ENCODE results near the gene WIPF3. TPM values are rescaled to one million over a fixed set of nuclear protein-coding genes. Genes with fewer than 3 reads are reported as not detected.
A peak's percentile ranks its signal among the peaks of the same experiment; 100 is the strongest.

The WIPF3 gene
- total and polyA plus RNA-seq, 12 donors: 1.1 to 15.4 (median 6.9) TPM

DNA sequence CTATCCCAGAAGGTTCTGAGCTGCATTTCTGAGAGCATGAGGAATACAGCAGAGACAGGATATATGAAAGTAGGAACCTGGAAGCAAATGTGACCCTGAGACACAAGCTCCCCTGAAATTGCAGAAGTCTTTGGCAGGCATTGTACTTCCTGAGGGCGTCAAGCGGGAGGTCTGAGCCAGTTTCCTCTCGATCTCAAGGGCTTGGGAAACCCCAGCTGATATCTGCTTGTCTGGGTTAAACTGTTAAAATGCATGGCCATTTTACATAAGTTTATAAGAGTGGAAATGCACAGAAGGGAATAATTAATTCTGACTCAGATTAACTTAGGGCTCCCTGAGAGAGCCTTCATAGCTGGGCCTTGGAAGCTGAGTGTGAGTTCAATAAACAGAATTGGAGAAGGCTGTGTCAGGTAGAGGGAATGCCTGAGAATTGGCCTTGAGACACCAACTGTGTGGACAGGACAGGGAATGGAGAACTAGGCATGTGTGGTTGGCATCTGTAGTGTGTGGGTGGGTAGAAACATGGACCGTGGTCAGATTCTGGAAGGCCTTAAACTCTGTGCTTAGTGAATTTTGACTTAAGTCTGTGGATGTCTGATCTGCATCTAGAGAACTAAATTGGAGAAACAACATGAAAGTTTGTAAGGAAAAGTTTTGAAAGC is 53.3 kb downstream of the WIPF3 start:
- H3K4me3 ChIP-seq: no peak overlapping the region
- H3K27me3 ChIP-seq: no peaks in the 10 kb centered on the region
- H3K36me3 ChIP-seq: no peaks in the 10 kb centered on the region
- intact Hi-C loops (cut with DNase I): no loop called here
- ATAC-seq: peak; percentile 24 to 61 (median 51)
- TF ChIP-seq, protein P1, sequence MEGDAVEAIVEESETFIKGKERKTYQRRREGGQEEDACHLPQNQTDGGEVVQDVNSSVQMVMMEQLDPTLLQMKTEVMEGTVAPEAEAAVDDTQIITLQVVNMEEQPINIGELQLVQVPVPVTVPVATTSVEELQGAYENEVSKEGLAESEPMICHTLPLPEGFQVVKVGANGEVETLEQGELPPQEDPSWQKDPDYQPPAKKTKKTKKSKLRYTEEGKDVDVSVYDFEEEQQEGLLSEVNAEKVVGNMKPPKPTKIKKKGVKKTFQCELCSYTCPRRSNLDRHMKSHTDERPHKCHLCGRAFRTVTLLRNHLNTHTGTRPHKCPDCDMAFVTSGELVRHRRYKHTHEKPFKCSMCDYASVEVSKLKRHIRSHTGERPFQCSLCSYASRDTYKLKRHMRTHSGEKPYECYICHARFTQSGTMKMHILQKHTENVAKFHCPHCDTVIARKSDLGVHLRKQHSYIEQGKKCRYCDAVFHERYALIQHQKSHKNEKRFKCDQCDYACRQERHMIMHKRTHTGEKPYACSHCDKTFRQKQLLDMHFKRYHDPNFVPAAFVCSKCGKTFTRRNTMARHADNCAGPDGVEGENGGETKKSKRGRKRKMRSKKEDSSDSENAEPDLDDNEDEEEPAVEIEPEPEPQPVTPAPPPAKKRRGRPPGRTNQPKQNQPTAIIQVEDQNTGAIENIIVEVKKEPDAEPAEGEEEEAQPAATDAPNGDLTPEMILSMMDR (IDR thresholded peaks at IDR 0.05): no peak
- peaks cover 7 to 32% (median 22%) of the 10 kb centered on the region in 9 donors for H3K4me1 ChIP-seq
- H3K27ac ChIP-seq: peak overlapping the region in 2 of 10 donors; percentile 9 to 61
- 35 to 42% methylated on average over 4 of the region's 4 CpGs for WGBS, 2 donors
- peak in 1 of 2 donors; percentile 25 for DNase-seq
- no peaks in the 10 kb centered on the region for H3K9me3 ChIP-seq

DNA sequence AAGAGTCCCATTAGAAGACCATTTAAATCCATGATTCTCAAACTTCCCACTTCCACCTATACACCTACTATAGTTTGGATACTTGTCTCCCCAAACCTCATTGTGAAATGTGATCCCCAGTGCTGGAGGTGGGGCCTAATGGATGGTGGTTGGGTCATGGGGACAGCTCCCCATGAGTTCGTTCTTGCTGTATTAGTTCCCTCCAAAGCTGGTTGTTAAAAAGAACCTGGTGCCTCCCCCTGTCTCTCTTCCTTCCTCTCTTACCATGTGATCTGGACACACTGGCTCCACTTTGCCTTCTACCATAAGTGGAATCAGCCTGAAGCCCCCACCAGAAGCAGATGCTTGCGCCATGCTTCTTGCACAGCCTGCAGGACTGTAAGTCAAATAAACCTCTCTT is 53.9 kb downstream of the WIPF3 start:
- Histone ChIP-seq H3K27ac (peak overlapping the region in 2 of 10 donors; percentile 9 to 61), H3K4me3 (no peak overlapping the region), H3K27me3 (no peaks in the 10 kb centered on the region), H3K36me3 (no peaks in the 10 kb centered on the region), H3K9me3 (no peaks in the 10 kb centered on the region), H3K4me1 (peaks cover 7 to 38% (median 27%) of the 10 kb centered on the region in 9 donors)
- 81 to 93% methylated on average over 2 of the region's 2 CpGs for WGBS, 2 donors
- TF ChIP-seq, protein P1 (IDR thresholded peaks at IDR 0.05): no peak
- DNase-seq: no peak
- intact Hi-C loops (cut with DNase I): no loop called here
- ATAC-seq: no peak

DNA sequence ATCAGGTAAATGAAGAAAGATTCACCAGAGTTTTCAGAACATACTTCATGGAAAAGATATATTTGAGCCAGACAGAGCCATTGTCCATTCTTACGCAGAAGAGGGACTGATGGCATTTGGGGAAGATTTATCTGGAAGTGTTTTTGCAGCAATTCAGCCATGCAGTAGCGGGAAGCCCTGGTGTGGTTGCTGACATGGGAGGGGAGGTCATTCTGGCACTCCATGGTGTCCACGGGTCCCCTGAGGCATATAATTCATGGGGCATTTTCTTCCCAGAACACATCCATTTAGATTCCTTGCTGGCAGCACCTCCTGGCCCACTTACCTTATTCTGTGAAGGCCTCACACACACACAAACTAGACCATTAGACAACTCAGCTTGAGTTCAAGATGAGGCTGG is 55.6 kb downstream of the WIPF3 start:
- no peaks in the 10 kb centered on the region for H3K9me3 ChIP-seq
- TF ChIP-seq, protein P1 (IDR thresholded peaks at IDR 0.05): no peak
- 92 to 95% methylated on average over 3 of the region's 3 CpGs for WGBS, 2 donors
- H3K36me3 ChIP-seq: no peaks in the 10 kb centered on the region
- ATAC-seq (no peak), DNase-seq (no peak)
- H3K4me3 ChIP-seq: no peak overlapping the region
- intact Hi-C loops (cut with DNase I): no loop called here
- no peaks in the 10 kb centered on the region for H3K27me3 ChIP-seq
- peaks cover 12 to 55% (median 44%) of the 10 kb centered on the region in 9 donors for H3K4me1 ChIP-seq
- no peak overlapping the region for H3K27ac ChIP-seq

DNA sequence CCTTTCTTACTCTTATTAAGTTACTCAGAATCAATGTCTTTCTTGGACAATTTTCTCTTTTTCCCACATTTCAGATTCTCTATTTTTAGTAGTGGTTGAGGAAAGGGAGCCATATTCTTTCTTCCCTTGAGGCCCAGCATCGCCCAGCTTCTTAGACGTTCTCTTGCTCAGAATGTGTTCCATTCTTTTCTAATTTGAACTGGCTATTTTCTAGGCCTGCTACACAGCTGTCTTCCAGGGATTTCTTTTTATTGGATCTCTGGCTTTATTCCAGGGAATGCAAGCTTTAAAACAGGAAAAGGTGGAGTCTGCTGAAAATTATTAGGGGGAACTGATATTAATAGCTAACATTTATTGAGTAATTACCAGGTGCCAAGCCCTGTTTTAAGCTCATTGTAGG is 58.3 kb downstream of the WIPF3 start:
- peak overlapping the region in 6 of 10 donors; percentile 38 to 84 (median 56) for H3K27ac ChIP-seq
- no peak for DNase-seq
- no peak overlapping the region for H3K4me3 ChIP-seq
- H3K4me1 ChIP-seq: peaks cover 5 to 40% (median 35%) of the 10 kb centered on the region in 9 donors
- H3K27me3 ChIP-seq: no peaks in the 10 kb centered on the region
- intact Hi-C loops (cut with DNase I): loop anchor here in 1 of 10 donors (5.0 kb wide), 1 partner anchor 57 kb away; the partner anchor contains the start of gene WIPF3
- 32 to 52% methylated on average over 2 of the region's 2 CpGs for WGBS, 2 donors
- no peaks in the 10 kb centered on the region for H3K36me3 ChIP-seq
- peak in 5 of 8 donors; percentile 45 to 65 (median 53) for ATAC-seq
- TF ChIP-seq, protein P1 (IDR thresholded peaks at IDR 0.05): no peak
- no peaks in the 10 kb centered on the region for H3K9me3 ChIP-seq

All from heart right ventricle (tissue), 16 donors.